ENCODE measurements around the gene FAM111B.

DNA sequence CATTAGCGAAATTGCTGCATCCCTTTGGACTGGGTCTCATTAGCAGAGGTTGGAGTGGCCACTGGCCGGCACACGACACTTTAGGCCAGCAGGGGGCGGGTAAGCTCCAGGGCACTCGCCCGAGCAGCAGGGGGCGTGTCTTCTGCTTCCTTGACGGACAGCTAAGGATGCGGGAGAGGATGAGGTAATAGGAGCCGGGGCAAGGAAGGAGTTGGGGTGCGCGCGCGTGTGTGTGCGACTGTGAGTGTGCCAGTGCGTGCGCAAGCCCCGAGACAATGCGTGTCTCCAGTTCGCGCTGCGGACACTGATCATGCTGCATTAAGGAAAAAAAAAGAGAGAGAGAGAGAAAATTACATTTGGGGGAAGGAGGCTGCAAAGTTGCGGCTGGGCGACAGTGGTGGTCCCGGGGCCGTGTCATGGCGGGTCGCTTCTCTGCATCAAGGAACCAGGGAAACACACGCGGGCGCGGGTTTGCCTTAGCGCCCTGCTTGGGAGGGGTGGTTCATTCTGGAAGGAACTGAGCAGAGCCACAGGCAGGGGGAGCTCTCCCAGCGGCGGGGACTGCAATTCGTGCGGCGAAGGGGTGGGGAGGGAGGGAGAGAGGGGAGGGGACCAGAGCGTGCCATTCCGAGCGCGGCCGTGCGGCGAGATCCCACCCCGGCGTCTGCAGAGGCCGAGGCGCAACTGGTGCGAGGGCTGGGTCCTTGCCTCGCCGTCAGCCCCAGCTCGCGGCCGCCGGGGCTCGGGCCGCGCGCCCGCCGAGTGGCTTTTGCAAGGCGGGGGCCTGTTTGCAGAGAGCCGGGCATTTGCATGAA is 64.7 kb downstream of the FAM111B start, which contains the start of gene DTX4:
- TF ChIP-seq, protein P1, sequence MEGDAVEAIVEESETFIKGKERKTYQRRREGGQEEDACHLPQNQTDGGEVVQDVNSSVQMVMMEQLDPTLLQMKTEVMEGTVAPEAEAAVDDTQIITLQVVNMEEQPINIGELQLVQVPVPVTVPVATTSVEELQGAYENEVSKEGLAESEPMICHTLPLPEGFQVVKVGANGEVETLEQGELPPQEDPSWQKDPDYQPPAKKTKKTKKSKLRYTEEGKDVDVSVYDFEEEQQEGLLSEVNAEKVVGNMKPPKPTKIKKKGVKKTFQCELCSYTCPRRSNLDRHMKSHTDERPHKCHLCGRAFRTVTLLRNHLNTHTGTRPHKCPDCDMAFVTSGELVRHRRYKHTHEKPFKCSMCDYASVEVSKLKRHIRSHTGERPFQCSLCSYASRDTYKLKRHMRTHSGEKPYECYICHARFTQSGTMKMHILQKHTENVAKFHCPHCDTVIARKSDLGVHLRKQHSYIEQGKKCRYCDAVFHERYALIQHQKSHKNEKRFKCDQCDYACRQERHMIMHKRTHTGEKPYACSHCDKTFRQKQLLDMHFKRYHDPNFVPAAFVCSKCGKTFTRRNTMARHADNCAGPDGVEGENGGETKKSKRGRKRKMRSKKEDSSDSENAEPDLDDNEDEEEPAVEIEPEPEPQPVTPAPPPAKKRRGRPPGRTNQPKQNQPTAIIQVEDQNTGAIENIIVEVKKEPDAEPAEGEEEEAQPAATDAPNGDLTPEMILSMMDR (IDR thresholded peaks at IDR 0.05) = peak; percentile 77 to 91 (median 87)
- TF ChIP-seq POLR2AphosphoS5 (IDR thresholded peaks at IDR 0.05) = peak in 2 of 4 donors; percentile 25 to 46
- no peak for TF ChIP-seq EP300 (IDR thresholded peaks at IDR 0.05)
- no peak for TF ChIP-seq POLR2A (IDR thresholded peaks at IDR 0.05)

Measured in sigmoid colon (tissue), 4 donors.